Psoas muscle (tissue), 8 donors: ENCODE data around the gene TCHH. TPM values are rescaled to one million over a fixed set of nuclear protein-coding genes. Genes with fewer than 3 reads are reported as not detected.

ENCODE experiments used
- ATAC-seq, 4 donors: fragments of 200-7000 bp; cut with Tn5 transposase; one replicate each; pipeline ENCODE4 v1.9.1; 2020; ENCODE audit warnings: moderate library complexity in 3 of 4, mild to moderate bottlenecking in 2 of 4
- DNase-seq, 2 donors: peaks; one replicate each; pipeline ENCODE4 v3.0.0-alpha.2; 2020
- H3K27ac ChIP-seq: fragments of 200-600 bp; one replicate; pipeline ENCODE4 v1.8.0; 2022
- H3K27me3 ChIP-seq, 3 donors: fragments of 200-600 bp in 1 of 3; one replicate each; pipeline versions ENCODE4 v1.6.1 to v1.8.0; 2013 to 2022; ENCODE audit warnings: low read length in 2 of 3, mild to moderate bottlenecking in 2 of 3, moderate library complexity in 1 of 3; ENCODE audit not compliant: insufficient read depth in 3 of 3
- H3K36me3 ChIP-seq, 2 donors: fragments of 200-600 bp in 1 of 2; one replicate each; pipeline versions ENCODE4 v1.6.1 to v1.8.0; 2013 to 2022; ENCODE audit warnings: low read depth in 1 of 2, mild to moderate bottlenecking in 1 of 2, moderate library complexity in 1 of 2; ENCODE audit not compliant: insufficient read depth in 1 of 2
- H3K4me1 ChIP-seq: fragments of 200-600 bp; one replicate; pipeline ENCODE4 v1.8.0; 2022
- H3K4me3 ChIP-seq: fragments of 200-600 bp; one replicate; pipeline ENCODE4 v1.8.0; 2022; ENCODE audit warnings: mild to moderate bottlenecking
- H3K9me3 ChIP-seq: fragments of 200-600 bp; one replicate; pipeline ENCODE4 v1.8.0; 2022
- WGBS, 3 donors: extraction: QIAGEN DNeasy Blood & Tissue Kit; methylation state at CpG; one replicate each; pipeline versions ENCODE4 v1.1.6 to v1.1.7; 2013; 5-methylcytosine and 5-hydroxymethylcytosine counted together
- intact Hi-C, 2 donors: fragments of 100-400 bp; cut with DNase I; formaldehyde crosslinking; loops; one replicate each; pipeline versions ENCODE4 v1.11.0 to v1.14.2; 2022
- long read RNA-seq, 2 donors: library from polyadenylated mRNA; unstranded; transcript quantifications; one replicate each; pipeline ENCODE4 v2.0.0, GENCODE V29; 2021
- polyA plus RNA-seq, 3 donors: library from polyadenylated mRNA; stranded (reverse); fragments of 200-250 nt; gene quantifications; one replicate each; pipeline ENCODE4 v1.2.3, GENCODE V29; 2013
- total RNA-seq, 4 donors: library from RNA; stranded (reverse); fragmentation: NEBNext Ultra II Directional in 2 of 4; extraction: Animal tissue kit (Norgen Biotek cat#: 25700) in 2 of 4; gene quantifications; one replicate each; pipeline versions ENCODE4 v1.2.1 to v1.2.4, GENCODE V29; 2021 to 2023
- TF ChIP-seq, protein P1 (sequence below): fragments of 200-600 bp; IDR thresholded peaks from one replicate; pipeline ENCODE4 v1.8.0; 2022; ENCODE audit warnings: antibody characterized with exemption
- donor health status: healthy with polysubstance abuse.
- donor health status: DM: no; HTN: no; CAD: no; lungs with moderate emphysema.
- donor health status: Bipolar disorder and iron deficiency.
- donor health status: healthy.
- donor health status: DM: yes; HTN: yes; CAD: no.
- donor health status: DM: no; HTN: no; CAD: no.
- donor health status: DM: no; HTN: no; CAD: no.
- donor health status: DM: yes; HTN: yes; CAD: no.

TCHH gene
- total RNA-seq (under 1 TPM in 2 of 4 donors, not detected in 2; 0.04 TPM), polyA plus RNA-seq (under 1 TPM in 2 of 3 donors, not detected in 1; 0.01 to 0.03 TPM)
- long read RNA-seq, donor 1 = 0 reads
- long read RNA-seq, donor 2 = 0 reads

DNA sequence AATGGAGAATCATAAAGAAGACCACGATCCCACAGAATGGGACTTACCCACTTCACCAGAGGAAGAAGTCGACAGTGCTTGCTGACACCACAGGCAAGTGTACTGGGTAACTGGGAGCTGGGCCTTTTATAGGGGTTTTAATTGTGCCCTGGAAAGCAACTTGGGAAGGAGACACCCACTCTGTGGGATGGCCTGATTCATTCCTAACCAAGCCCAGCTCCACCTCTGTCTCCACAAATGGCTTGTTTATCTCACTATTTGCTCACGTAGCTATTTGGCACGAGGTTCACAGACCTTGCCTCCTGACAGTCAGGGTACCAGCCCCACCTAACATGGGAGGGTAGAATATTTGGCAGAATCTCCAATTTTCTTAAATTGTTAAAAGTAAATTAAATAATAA is at the start of gene TCHH:
TSS of gene TCHH (minus strand) at position 101 of the 400 bp plus-strand sequence. CDS start 1,364 bp downstream, outside the sequence.
- peaks cover 21 to 70% (median 23%) of the 10 kb centered on the region in 3 donors for H3K27me3 ChIP-seq
- no peak within 1 kb of the TSS for H3K4me3 ChIP-seq
- WGBS, 3 donors = 52 to 60% (median 58%) methylated on average over 4 of the region's 4 CpGs
- intact Hi-C loops = no loop called here
- ATAC-seq (no peak), DNase-seq (no peak)
- H3K27ac ChIP-seq = no peak within 1 kb of the TSS
- H3K36me3 ChIP-seq = no peaks in the 10 kb centered on the region
- TF ChIP-seq, protein P1, sequence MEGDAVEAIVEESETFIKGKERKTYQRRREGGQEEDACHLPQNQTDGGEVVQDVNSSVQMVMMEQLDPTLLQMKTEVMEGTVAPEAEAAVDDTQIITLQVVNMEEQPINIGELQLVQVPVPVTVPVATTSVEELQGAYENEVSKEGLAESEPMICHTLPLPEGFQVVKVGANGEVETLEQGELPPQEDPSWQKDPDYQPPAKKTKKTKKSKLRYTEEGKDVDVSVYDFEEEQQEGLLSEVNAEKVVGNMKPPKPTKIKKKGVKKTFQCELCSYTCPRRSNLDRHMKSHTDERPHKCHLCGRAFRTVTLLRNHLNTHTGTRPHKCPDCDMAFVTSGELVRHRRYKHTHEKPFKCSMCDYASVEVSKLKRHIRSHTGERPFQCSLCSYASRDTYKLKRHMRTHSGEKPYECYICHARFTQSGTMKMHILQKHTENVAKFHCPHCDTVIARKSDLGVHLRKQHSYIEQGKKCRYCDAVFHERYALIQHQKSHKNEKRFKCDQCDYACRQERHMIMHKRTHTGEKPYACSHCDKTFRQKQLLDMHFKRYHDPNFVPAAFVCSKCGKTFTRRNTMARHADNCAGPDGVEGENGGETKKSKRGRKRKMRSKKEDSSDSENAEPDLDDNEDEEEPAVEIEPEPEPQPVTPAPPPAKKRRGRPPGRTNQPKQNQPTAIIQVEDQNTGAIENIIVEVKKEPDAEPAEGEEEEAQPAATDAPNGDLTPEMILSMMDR = no peak
- H3K9me3 ChIP-seq = no peaks in the 10 kb centered on the region
- no peaks in the 10 kb centered on the region for H3K4me1 ChIP-seq

DNA sequence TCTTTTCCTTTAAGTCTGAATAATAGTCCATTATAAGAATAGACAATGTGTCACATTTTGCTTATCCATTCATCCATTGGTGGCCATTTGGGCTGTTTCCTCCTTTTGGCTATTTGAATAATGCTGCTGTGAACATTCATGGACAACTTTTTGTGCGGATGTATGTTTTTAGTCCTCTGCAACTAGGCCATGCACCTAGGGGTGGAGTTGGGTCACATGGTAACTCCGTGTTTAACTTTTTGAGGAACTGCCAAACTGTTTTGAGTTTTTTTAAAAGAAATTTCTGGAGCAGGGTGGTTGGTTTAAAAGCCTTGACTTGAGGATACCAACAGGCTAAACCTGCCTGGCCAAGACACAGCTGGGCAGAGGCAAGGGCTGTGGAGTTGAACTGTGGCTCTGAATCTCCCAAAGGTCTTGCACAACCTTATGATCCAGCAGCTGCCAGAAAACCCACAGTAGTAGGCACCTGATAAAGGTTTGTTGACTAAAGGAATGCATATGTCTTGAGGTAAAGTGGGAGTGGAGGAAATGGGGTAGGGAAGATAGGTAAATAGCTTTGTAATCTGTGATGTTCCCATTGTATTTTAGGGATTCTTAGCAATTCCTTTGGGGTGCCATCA is 49.4 kb upstream of the TCHH start:
- no peak for ATAC-seq
- no peaks in the 10 kb centered on the region for H3K4me1 ChIP-seq
- no peak overlapping the region for H3K4me3 ChIP-seq
- intact Hi-C loops = no loop called here
- no peak for DNase-seq
- no peak overlapping the region for H3K27ac ChIP-seq
- WGBS, 3 donors = 53 to 56% (median 56%) methylated on average over 2 of the region's 2 CpGs
- no peaks in the 10 kb centered on the region for H3K9me3 ChIP-seq
- TF ChIP-seq, protein P1 = no peak
- peaks cover 0 to 2% (median 0%) of the 10 kb centered on the region in 3 donors for H3K27me3 ChIP-seq
- H3K36me3 ChIP-seq = no peaks in the 10 kb centered on the region

DNA sequence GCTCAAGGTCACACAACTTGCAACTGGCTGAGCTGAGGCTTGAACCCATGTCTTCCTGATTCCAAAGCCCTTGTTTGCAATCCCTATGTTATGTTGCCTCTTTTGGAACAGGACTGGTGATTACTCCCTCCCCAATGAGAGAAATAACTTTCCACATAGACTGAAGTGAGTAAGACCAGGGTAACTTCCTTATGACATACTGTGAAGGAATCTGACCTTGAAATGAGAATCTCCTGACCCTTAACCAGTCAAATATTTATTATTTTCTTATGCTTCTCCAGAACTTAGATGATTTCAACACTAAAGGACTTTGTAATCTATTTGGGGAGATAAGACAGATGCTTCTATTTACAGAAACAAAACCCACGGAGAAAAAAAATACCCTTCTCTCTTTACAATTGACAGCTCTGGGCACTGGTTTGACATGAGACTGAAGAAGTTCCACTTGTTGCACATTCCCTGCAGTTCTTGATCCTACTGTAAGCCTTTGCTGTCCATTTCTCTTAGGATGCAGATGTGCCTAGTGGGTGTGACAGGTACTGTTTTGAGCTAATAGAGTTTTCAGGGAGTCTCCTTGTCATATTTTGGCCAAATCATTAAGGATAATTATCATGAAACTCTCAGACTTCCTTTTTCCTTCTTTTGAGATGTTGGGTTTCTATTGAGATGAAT is 47.7 kb upstream of the TCHH start:
- DNase-seq = no peak
- peaks cover 0 to 2% (median 0%) of the 10 kb centered on the region in 3 donors for H3K27me3 ChIP-seq
- H3K4me1 ChIP-seq = no peaks in the 10 kb centered on the region
- TF ChIP-seq, protein P1 = no peak
- intact Hi-C loops = loop anchor here in 1 of 2 donors (2.0 kb wide), 1 partner anchor 70 kb away; no protein-coding TSS in a partner anchor
- WGBS, 3 donors = 37 to 61% (median 48%) methylated on average over 1 of the region's 1 CpG
- no peak overlapping the region for H3K4me3 ChIP-seq
- ATAC-seq = no peak
- no peak overlapping the region for H3K27ac ChIP-seq
- no peaks in the 10 kb centered on the region for H3K36me3 ChIP-seq
- no peaks in the 10 kb centered on the region for H3K9me3 ChIP-seq

- H3K4me3 ChIP-seq = no peak overlapping the region
- no peaks in the 10 kb centered on the region for H3K36me3 ChIP-seq
- no peaks in the 10 kb centered on the region for H3K4me1 ChIP-seq
- ATAC-seq (no peak), DNase-seq (no peak)
- H3K27ac ChIP-seq = no peak overlapping the region
- TF ChIP-seq, protein P1 = no peak
- H3K9me3 ChIP-seq = no peaks in the 10 kb centered on the region
- intact Hi-C loops = no loop called here
- 70 to 75% (median 71%) methylated on average over 3 of the region's 3 CpGs for WGBS, 3 donors
- H3K27me3 ChIP-seq = no peaks in the 10 kb centered on the region
Measured at GRCh38 chr1:152160576-152160975, 45.3 kb upstream of the TCHH start.
